Upper lobe of left lung (tissue), 6 donors: ENCODE results near the gene ROGDI. TPM values are rescaled to one million over a fixed set of nuclear protein-coding genes. Genes with fewer than 3 reads are reported as not detected.

Experiments
- ATAC-seq, 2 donors: fragments of 200-7000 bp; cut with Tn5 transposase; one replicate each; pipeline ENCODE4 v1.9.1; 2022; ENCODE audit warnings: mild to moderate bottlenecking in 2 of 2, moderate library complexity in 2 of 2; ENCODE audit not compliant: low FRiP score in 2 of 2
- DNase-seq, 2 donors: peaks; one replicate each; pipeline ENCODE4 v3.0.0-alpha.2; 2019 to 2020
- H3K27ac ChIP-seq, 4 donors: fragments of 200-600 bp; sonication (generic); one replicate each; pipeline ENCODE4 v1.5.1; 2016 to 2019
- H3K27me3 ChIP-seq, 4 donors: fragments of 200-600 bp; sonication (generic); one replicate each; pipeline ENCODE4 v1.5.1; 2017 to 2019
- H3K36me3 ChIP-seq, 4 donors: fragments of 200-600 bp; sonication (generic); one replicate each; pipeline ENCODE4 v1.5.1; 2016 to 2019
- H3K4me1 ChIP-seq, 4 donors: fragments of 200-600 bp; sonication (generic); one replicate each; pipeline ENCODE4 v1.5.1; 2018 to 2019
- H3K4me3 ChIP-seq, 4 donors: fragments of 200-600 bp; sonication (generic); one replicate each; pipeline ENCODE4 v1.5.1; 2017 to 2019; ENCODE audit warnings: mild to moderate bottlenecking in 2 of 4, moderate library complexity in 1 of 4
- H3K9me3 ChIP-seq, 4 donors: fragments of 200-600 bp; sonication (generic); one replicate each; pipeline ENCODE4 v1.5.1; 2018 to 2019
- CTCF ChIP-seq, 6 experiments: fragments of 450-650 bp in 4 of 6; fragments of 200-600 bp in 2 of 6; sonication (generic) in 2 of 6; IDR thresholded peaks; one replicate each; pipeline ENCODE4 v1.5.1; 2016 to 2019; ENCODE audit warnings: antibody characterized with exemption in 6 of 6
- EP300 ChIP-seq, 4 donors: sonication (generic); formaldehyde crosslinking; IDR thresholded peaks; one replicate each; pipeline ENCODE4 v1.5.1; 2017; ENCODE audit warnings: antibody characterized with exemption in 4 of 4, control low read depth in 2 of 4
- POLR2A ChIP-seq, 4 donors: fragments of 450-650 bp; IDR thresholded peaks; one replicate each; pipeline ENCODE4 v1.5.1; 2016 to 2017; ENCODE audit warnings: antibody characterized with exemption in 4 of 4, mild to moderate bottlenecking in 2 of 4
- POLR2AphosphoS5 ChIP-seq, 2 donors: sonication (generic); formaldehyde crosslinking; IDR thresholded peaks; one replicate each; pipeline ENCODE4 v1.5.1; 2017; ENCODE audit warnings: antibody characterized with exemption in 2 of 2
- WGBS, 2 donors: methylation state at CpG; one replicate each; pipeline ENCODE4 v1.1.5; 2017 to 2018; 5-methylcytosine and 5-hydroxymethylcytosine counted together
- total RNA-seq, 6 donors: library from RNA; depleted of rRNA in 4 of 6; stranded (reverse); fragments of >200 nt in 4 of 6; gene quantifications; one replicate each; pipeline versions ENCODE4 v1.1.0 to v1.2.1, GENCODE V29; 2016 to 2021
- donor health status: DM: no; HTN: no; CAD: no; lungs with moderate emphysema.
- donor health status: DM: no; HTN: yes; CAD: no; lungs with severe emphysema.

ROGDI gene
- total RNA-seq, 6 donors from 2014 or later: 19.2 to 59.7 (median 33.1) TPM

GRCh38 chr16:4836727-4837126, 34.3 kb upstream of the ROGDI start:
- no peak for DNase-seq
- ATAC-seq: no peak
- Histone ChIP-seq H3K36me3 (peaks cover 29 to 97% (median 70%) of the 10 kb centered on the region in 4 donors), H3K27me3 (no peaks in the 10 kb centered on the region), H3K27ac (no peak overlapping the region), H3K4me1 (no peaks in the 10 kb centered on the region), H3K4me3 (no peak overlapping the region), H3K9me3 (no peaks in the 10 kb centered on the region)
- WGBS, 2 donors: 91 to 96% methylated on average over 2 of the region's 2 CpGs
- TF ChIP-seq CTCF (IDR thresholded peaks at IDR 0.05): no peak
- no peak for TF ChIP-seq POLR2A (IDR thresholded peaks at IDR 0.05)
- no peak for TF ChIP-seq EP300 (IDR thresholded peaks at IDR 0.05)
- TF ChIP-seq POLR2AphosphoS5 (IDR thresholded peaks at IDR 0.05): no peak

- no peak for ATAC-seq
- WGBS, 2 donors: 87 to 100% methylated on average over 1 of the region's 1 CpG
- H3K27ac ChIP-seq: no peak overlapping the region
- H3K36me3 ChIP-seq: peaks cover 33 to 97% (median 73%) of the 10 kb centered on the region in 4 donors
- no peak overlapping the region for H3K4me3 ChIP-seq
- no peaks in the 10 kb centered on the region for H3K9me3 ChIP-seq
- DNase-seq: no peak
- TF ChIP-seq EP300 (IDR thresholded peaks at IDR 0.05) (no peak), POLR2A (IDR thresholded peaks at IDR 0.05) (no peak), CTCF (IDR thresholded peaks at IDR 0.05) (no peak), POLR2AphosphoS5 (IDR thresholded peaks at IDR 0.05) (no peak)
- H3K27me3 ChIP-seq: no peaks in the 10 kb centered on the region
- no peaks in the 10 kb centered on the region for H3K4me1 ChIP-seq
Measured at GRCh38 chr16:4833584-4833983, 31.2 kb upstream of the ROGDI start.

GRCh38 chr16:4832698-4833343, 30.4 kb upstream of the ROGDI start:
- no peaks in the 10 kb centered on the region for H3K4me1 ChIP-seq
- DNase-seq (no peak), ATAC-seq (no peak)
- no peaks in the 10 kb centered on the region for H3K9me3 ChIP-seq
- H3K36me3 ChIP-seq: peaks cover 38 to 97% (median 74%) of the 10 kb centered on the region in 4 donors
- H3K27me3 ChIP-seq: no peaks in the 10 kb centered on the region
- WGBS, 2 donors: 88 to 90% methylated on average over 6 of the region's 6 CpGs
- TF ChIP-seq EP300 (IDR thresholded peaks at IDR 0.05) (no peak), POLR2A (IDR thresholded peaks at IDR 0.05) (no peak), POLR2AphosphoS5 (IDR thresholded peaks at IDR 0.05) (no peak), CTCF (IDR thresholded peaks at IDR 0.05) (no peak)
- no peak overlapping the region for H3K27ac ChIP-seq
- no peak overlapping the region for H3K4me3 ChIP-seq

GRCh38 chr16:4831616-4832015, 29.2 kb upstream of the ROGDI start:
- no peaks in the 10 kb centered on the region for H3K4me1 ChIP-seq
- no peaks in the 10 kb centered on the region for H3K27me3 ChIP-seq
- WGBS, 2 donors: 91 to 93% methylated on average over 8 of the region's 8 CpGs
- H3K4me3 ChIP-seq: no peak overlapping the region
- H3K36me3 ChIP-seq: peaks cover 34 to 97% (median 80%) of the 10 kb centered on the region in 4 donors
- no peaks in the 10 kb centered on the region for H3K9me3 ChIP-seq
- no peak for ATAC-seq
- TF ChIP-seq EP300 (IDR thresholded peaks at IDR 0.05): no peak
- TF ChIP-seq POLR2A (IDR thresholded peaks at IDR 0.05): no peak
- TF ChIP-seq CTCF (IDR thresholded peaks at IDR 0.05): no peak
- no peak for TF ChIP-seq POLR2AphosphoS5 (IDR thresholded peaks at IDR 0.05)
- no peak for DNase-seq
- no peak overlapping the region for H3K27ac ChIP-seq

- 88 to 90% methylated on average over 6 to 7 of the region's 7 CpGs for WGBS, 2 donors
- Histone ChIP-seq H3K4me1 (no peaks in the 10 kb centered on the region), H3K4me3 (no peak overlapping the region), H3K36me3 (peaks cover 33 to 98% (median 84%) of the 10 kb centered on the region in 4 donors), H3K27me3 (no peaks in the 10 kb centered on the region), H3K9me3 (no peaks in the 10 kb centered on the region), H3K27ac (no peak overlapping the region)
- no peak for DNase-seq
- no peak for ATAC-seq
- TF ChIP-seq EP300 (IDR thresholded peaks at IDR 0.05) (no peak), POLR2A (IDR thresholded peaks at IDR 0.05) (no peak)
Measured at GRCh38 chr16:4830408-4830807, 28.0 kb upstream of the ROGDI start.
